CD4-positive, alpha-beta memory T cell (primary cell): ENCODE data around the gene ENGASE. TPM values are rescaled to one million over a fixed set of nuclear protein-coding genes. Genes with fewer than 3 reads are reported as not detected.

ENCODE experiments used
- CTCF ChIA-PET: fragments of 350-600 bp; sonication (Branson Sonifier 250); formaldehyde crosslinking; loops from one replicate; lab custom pipeline; 2021; ENCODE audit warnings: inconsistent platforms; ENCODE audit not compliant: partially characterized antibody; lab: Charles Lee
- POLR2A ChIA-PET: fragments of 350-600 bp; sonication (Branson Sonifier 250); formaldehyde crosslinking; loops from one replicate; lab custom pipeline; 2021; ENCODE audit not compliant: partially characterized antibody; lab: Charles Lee
- DNase-seq, 5 donors: peaks; one replicate each; pipeline versions ENCODE4 v3.0.0 to v3.0.0-alpha.2; 2020 to 2022; ENCODE audit warnings: mixed read lengths in 1 of 5
- H3K27ac ChIP-seq: one replicate; pipeline ENCODE4 v1.7.0; 2013; ENCODE audit warnings: low read depth, low read length
- H3K27me3 ChIP-seq: 2 replicates; pipeline ENCODE4 v1.7.0; 2013; ENCODE audit warnings: mild to moderate bottlenecking, low read length, moderate library complexity; ENCODE audit not compliant: insufficient read depth
- H3K36me3 ChIP-seq: 2 replicates; pipeline ENCODE4 v1.7.0; 2013; ENCODE audit warnings: mild to moderate bottlenecking, low read length, moderate library complexity; ENCODE audit not compliant: insufficient read depth
- H3K4me1 ChIP-seq: 2 replicates; pipeline ENCODE4 v1.7.0; 2013; ENCODE audit warnings: mild to moderate bottlenecking, low read length, moderate library complexity; ENCODE audit not compliant: insufficient read depth
- H3K4me3 ChIP-seq, 2 donors: one replicate each; pipeline ENCODE4 v1.7.0; 2013; ENCODE audit warnings: low read length in 2 of 2, mild to moderate bottlenecking in 1 of 2
- H3K9me3 ChIP-seq, 2 donors: one replicate each; pipeline ENCODE4 v1.7.0; 2013; ENCODE audit warnings: low read length in 2 of 2, control low read depth in 1 of 2; ENCODE audit not compliant: control insufficient read depth in 1 of 2
- H3K27ac Mint-ChIP-seq, 7 donors: one replicate each; pipeline ENCODE4 v1.8.0; 2020 to 2021; ENCODE audit warnings: mixed read lengths in 7 of 7, mild to moderate bottlenecking in 6 of 7, inconsistent platforms in 3 of 7, moderate library complexity in 3 of 7
- H3K27me3 Mint-ChIP-seq, 2 donors: one replicate each; pipeline ENCODE4 v1.8.0; 2020 to 2021; ENCODE audit warnings: mixed read lengths in 2 of 2
- H3K36me3 Mint-ChIP-seq, 2 donors: one replicate each; pipeline ENCODE4 v1.8.0; 2020 to 2021; ENCODE audit warnings: mixed read lengths in 2 of 2, inconsistent platforms in 1 of 2, mild to moderate bottlenecking in 1 of 2
- H3K4me1 Mint-ChIP-seq, 4 donors: one replicate each; pipeline ENCODE4 v1.8.0; 2020 to 2021; ENCODE audit warnings: mixed read lengths in 4 of 4, mild to moderate bottlenecking in 1 of 4
- H3K4me3 Mint-ChIP-seq, 8 donors: one replicate each; pipeline ENCODE4 v1.8.0; 2020 to 2021; ENCODE audit warnings: mixed read lengths in 8 of 8, mild to moderate bottlenecking in 7 of 8, moderate library complexity in 6 of 8, inconsistent platforms in 3 of 8
- H3K9me3 Mint-ChIP-seq, 8 donors: one replicate each; pipeline ENCODE4 v1.8.0; 2020 to 2021; ENCODE audit warnings: mixed read lengths in 8 of 8, mild to moderate bottlenecking in 5 of 8, inconsistent platforms in 3 of 8, moderate library complexity in 1 of 8
- intact Hi-C: fragments of 100-400 bp; cut with micrococcal nuclease; formaldehyde crosslinking; loops from one replicate; pipeline ENCODE4 v1.15.1; 2023
- polyA plus RNA-seq, 2 donors: library from polyadenylated mRNA; unstranded; fragments of 300-500 nt; fragmentation: Illumina TruSeq; gene quantifications; one replicate each; pipeline ENCODE4 v1.2.3, GENCODE V29; 2021
- total RNA-seq, 2 experiments: library from RNA; stranded (reverse); gene quantifications; one replicate each; pipeline ENCODE4 v1.2.3, GENCODE V29; 2021

ENGASE gene
- total and polyA plus RNA-seq, 4 experiments from 2014 or later = 2.7 to 150 (median 75.8) TPM

- intact Hi-C loops = no loop called here
- H3K27me3 Mint-ChIP-seq = peaks cover 4 to 5% of the 10 kb centered on the region in 2 donors
- peaks cover 0 to 12% of the 10 kb centered on the region in 2 donors for H3K36me3 Mint-ChIP-seq
- H3K27ac ChIP-seq = no peak overlapping the region
- no peak overlapping the region for H3K4me3 ChIP-seq
- CTCF ChIA-PET = interaction anchor here (0.7 to 5.9 kb wide), 8 partner anchors 12 to 312 kb away, joined by 3 to 58 read pairs (median 6); no protein-coding TSS in a partner anchor
- H3K36me3 ChIP-seq = peaks cover 4% of the 10 kb centered on the region
- H3K9me3 Mint-ChIP-seq = peaks cover 0 to 2% (median 0%) of the 10 kb centered on the region in 8 donors
- peaks cover 5% of the 10 kb centered on the region for H3K27me3 ChIP-seq
- no peak overlapping the region for H3K4me3 Mint-ChIP-seq
- H3K27ac Mint-ChIP-seq = no peak overlapping the region
- H3K4me1 Mint-ChIP-seq = peaks cover 1 to 5% (median 2%) of the 10 kb centered on the region in 4 donors
- no peaks in the 10 kb centered on the region for H3K9me3 ChIP-seq
- POLR2A ChIA-PET = no interaction called here
- H3K4me1 ChIP-seq = peaks cover 7% of the 10 kb centered on the region
- no peak for DNase-seq
These were observed 13.8 kb downstream of the ENGASE start for GRCh38 chr17:79088247-79088996.

- POLR2A ChIA-PET = no interaction called here
- no peak overlapping the region for H3K27ac Mint-ChIP-seq
- peaks cover 0 to 2% (median 0%) of the 10 kb centered on the region in 8 donors for H3K9me3 Mint-ChIP-seq
- no peak for DNase-seq
- intact Hi-C loops = no loop called here
- Histone ChIP-seq H3K4me3 (no peak overlapping the region), H3K36me3 (peaks cover 4% of the 10 kb centered on the region), H3K4me1 (peaks cover 11% of the 10 kb centered on the region), H3K27ac (no peak overlapping the region), H3K27me3 (peaks cover 5% of the 10 kb centered on the region), H3K9me3 (no peaks in the 10 kb centered on the region)
- H3K36me3 Mint-ChIP-seq = peaks cover 0 to 8% of the 10 kb centered on the region in 2 donors
- no peak overlapping the region for H3K4me3 Mint-ChIP-seq
- CTCF ChIA-PET = interaction anchor here (1.4 to 5.9 kb wide), 4 partner anchors 11 to 312 kb away, joined by 5 to 58 read pairs (median 9); no protein-coding TSS in a partner anchor
- H3K4me1 Mint-ChIP-seq = peaks cover 3 to 8% (median 5%) of the 10 kb centered on the region in 4 donors
- peaks cover 6 to 7% of the 10 kb centered on the region in 2 donors for H3K27me3 Mint-ChIP-seq
These were observed 14.3 kb downstream of the ENGASE start for GRCh38 chr17:79088997-79089328.

- Histone ChIP-seq H3K4me3 (no peak overlapping the region), H3K9me3 (no peaks in the 10 kb centered on the region), H3K27me3 (peaks cover 5% of the 10 kb centered on the region), H3K36me3 (no peaks in the 10 kb centered on the region), H3K4me1 (peaks cover 11% of the 10 kb centered on the region), H3K27ac (no peak overlapping the region)
- H3K4me1 Mint-ChIP-seq = peaks cover 3 to 8% (median 5%) of the 10 kb centered on the region in 4 donors
- H3K9me3 Mint-ChIP-seq = no peaks in the 10 kb centered on the region
- no peak overlapping the region for H3K4me3 Mint-ChIP-seq
- CTCF ChIA-PET = interaction anchor here (5.9 kb wide), 1 partner anchor 302 kb away, joined by 58 read pairs; no protein-coding TSS in a partner anchor
- peaks cover 8 to 10% of the 10 kb centered on the region in 2 donors for H3K27me3 Mint-ChIP-seq
- no peak overlapping the region for H3K27ac Mint-ChIP-seq
- intact Hi-C loops = no loop called here
- no peak for DNase-seq
- H3K36me3 Mint-ChIP-seq = peaks cover 0 to 5% of the 10 kb centered on the region in 2 donors
- POLR2A ChIA-PET = no interaction called here
These were observed 15.3 kb downstream of the ENGASE start for GRCh38 chr17:79089720-79090442.

- H3K27ac ChIP-seq = no peak overlapping the region
- CTCF ChIA-PET = interaction anchor here (0.8 kb wide), 1 partner anchor 302 kb away, joined by 3 read pairs; no protein-coding TSS in a partner anchor
- H3K27me3 ChIP-seq = peaks cover 5% of the 10 kb centered on the region
- peaks cover 3 to 8% (median 5%) of the 10 kb centered on the region in 4 donors for H3K4me1 Mint-ChIP-seq
- no peak overlapping the region for H3K4me3 ChIP-seq
- H3K4me3 Mint-ChIP-seq = no peak overlapping the region
- H3K36me3 Mint-ChIP-seq = peaks cover 0 to 5% of the 10 kb centered on the region in 2 donors
- POLR2A ChIA-PET = no interaction called here
- intact Hi-C loops = no loop called here
- DNase-seq = no peak
- H3K9me3 ChIP-seq = no peaks in the 10 kb centered on the region
- no peaks in the 10 kb centered on the region for H3K9me3 Mint-ChIP-seq
- H3K27me3 Mint-ChIP-seq = peaks cover 8 to 10% of the 10 kb centered on the region in 2 donors
- no peak overlapping the region for H3K27ac Mint-ChIP-seq
- H3K4me1 ChIP-seq = peaks cover 11% of the 10 kb centered on the region
- H3K36me3 ChIP-seq = no peaks in the 10 kb centered on the region
These were observed 16.0 kb downstream of the ENGASE start for GRCh38 chr17:79090443-79091225.

- intact Hi-C loops = no loop called here
- Histone ChIP-seq H3K4me1 (peaks cover 11% of the 10 kb centered on the region), H3K36me3 (no peaks in the 10 kb centered on the region), H3K27ac (no peak overlapping the region), H3K9me3 (no peaks in the 10 kb centered on the region), H3K27me3 (peaks cover 5% of the 10 kb centered on the region), H3K4me3 (no peak overlapping the region)
- no peak for DNase-seq
- Mint-ChIP-seq H3K27ac (no peak overlapping the region), H3K4me1 (peaks cover 3 to 8% (median 5%) of the 10 kb centered on the region in 4 donors), H3K27me3 (peaks cover 8 to 13% of the 10 kb centered on the region in 2 donors), H3K9me3 (no peaks in the 10 kb centered on the region), H3K4me3 (no peak overlapping the region), H3K36me3 (peaks cover 0 to 2% of the 10 kb centered on the region in 2 donors)
- ChIA-PET POLR2A (no interaction called here), CTCF (interaction anchor here (0.8 kb wide), 1 partner anchor 301 kb away, joined by 3 read pairs; no protein-coding TSS in a partner anchor)
These were observed 16.6 kb downstream of the ENGASE start for GRCh38 chr17:79091226-79091670.

- H3K27ac Mint-ChIP-seq = peak overlapping the region in 2 of 7 donors; percentile 37 to 41
- Histone ChIP-seq H3K4me3 (no peak overlapping the region), H3K4me1 (peaks cover 11% of the 10 kb centered on the region), H3K36me3 (no peaks in the 10 kb centered on the region), H3K27me3 (peaks cover 10% of the 10 kb centered on the region), H3K9me3 (no peaks in the 10 kb centered on the region), H3K27ac (no peak overlapping the region)
- H3K36me3 Mint-ChIP-seq = peaks cover 0 to under 1% of the 10 kb centered on the region in 2 donors
- ChIA-PET CTCF (no interaction called here), POLR2A (no interaction called here)
- intact Hi-C loops = no loop called here
- DNase-seq = no peak
- peaks cover 3 to 8% (median 5%) of the 10 kb centered on the region in 4 donors for H3K4me1 Mint-ChIP-seq
- H3K27me3 Mint-ChIP-seq = peaks cover 8 to 16% of the 10 kb centered on the region in 2 donors
- H3K4me3 Mint-ChIP-seq = peak overlapping the region in 1 of 8 donors; percentile 15
- H3K9me3 Mint-ChIP-seq = no peaks in the 10 kb centered on the region
These were observed 17.9 kb downstream of the ENGASE start for GRCh38 chr17:79092567-79092966.
